GM12878 (cell line): ENCODE results near the gene UBE2O. TPM values are rescaled to one million over a fixed set of nuclear protein-coding genes. Genes with fewer than 3 reads are reported as not detected.

Experiments used
- ATAC-seq: fragments of 200-7000 bp; cut with Tn5 transposase; 3 replicates; pipeline ENCODE4 v1.9.1; 2020; ENCODE audit warnings: mild to moderate bottlenecking, moderate library complexity
- BruUV-seq: library from RNA; stranded (reverse); fragments of 400-500 nt; replicated peaks from 2 replicates; lab custom pipeline; 2021; lab: Mats Ljungman, UMichigan
- CTCF ChIA-PET: fragments of 300-600 bp; sonication (Branson Sonifier 250); formaldehyde crosslinking; extraction: SDS; loops from one replicate; lab custom pipeline; 2021; ENCODE audit warnings: inconsistent platforms; lab: Yijun Ruan, JAX
- POLR2A ChIA-PET: fragments of 350-600 bp; formaldehyde crosslinking; extraction: SDS; loops from one replicate; lab custom pipeline; 2021; ENCODE audit warnings: inconsistent platforms; lab: Charles Lee
- RAD21 ChIA-PET: fragments of 300-600 bp; sonication (Branson Sonifier 250); formaldehyde crosslinking; loops from one replicate; lab custom pipeline; 2023; ENCODE audit warnings: antibody characterized with exemption; ENCODE audit not compliant: unreplicated experiment; lab: Charles Lee
- SMC1A ChIA-PET: fragments of 300-600 bp; sonication (Branson Sonifier 250); formaldehyde crosslinking; loops from one replicate; lab custom pipeline; 2023; ENCODE audit not compliant: unreplicated experiment, uncharacterized antibody; lab: Charles Lee
- DNase-seq: peaks from one replicate; pipeline ENCODE4 v3.0.0-alpha.2; 2011; ENCODE audit warnings: low read depth, low spot score
- FAIRE-seq: peaks from 3 replicates; lab custom pipeline; 2011; peaks lifted over from hg19 to GRCh38; lab: Jason Lieb, UNC
- H2AFZ ChIP-seq: 2 replicates; pipeline ENCODE4 v1.6.0; 2011; ENCODE audit warnings: low read depth, low read length, control low read depth; ENCODE audit not compliant: control insufficient read depth
- H3K27ac ChIP-seq: 2 replicates; pipeline ENCODE4 v1.5.1; 2011; ENCODE audit warnings: control low read depth; ENCODE audit not compliant: control insufficient read depth, insufficient read depth
- H3K27me3 ChIP-seq, 2 experiments: replicated peaks in 1 of 2; 2 replicates each; pipeline versions ENCODE4 v1.6.0 to v1.6.1; 2011; ENCODE audit warnings: low read length in 1 of 2; ENCODE audit not compliant: control insufficient read depth in 2 of 2, insufficient read depth in 2 of 2
- H3K36me3 ChIP-seq, 2 experiments: 2 replicates each; pipeline ENCODE4 v1.5.1; 2011; ENCODE audit warnings: low read length in 1 of 2; ENCODE audit not compliant: control insufficient read depth in 2 of 2, insufficient read depth in 2 of 2
- H3K4me1 ChIP-seq: 2 replicates; pipeline ENCODE4 v1.6.1; 2011; ENCODE audit warnings: mild to moderate bottlenecking, low read length, moderate library complexity, mixed read lengths; ENCODE audit not compliant: control insufficient read depth, insufficient read depth
- H3K4me2 ChIP-seq: 2 replicates; pipeline ENCODE4 v1.6.0; 2011; ENCODE audit warnings: control low read depth; ENCODE audit not compliant: control insufficient read depth, insufficient read depth
- H3K4me3 ChIP-seq: fragments of 200-600 bp; sonication (generic); 2 replicates; pipeline ENCODE4 v1.5.1; 2016
- H3K79me2 ChIP-seq: 2 replicates; pipeline ENCODE4 v1.6.0; 2011; ENCODE audit warnings: low read length; ENCODE audit not compliant: control insufficient read depth, insufficient read depth
- H3K9ac ChIP-seq: 2 replicates; pipeline ENCODE4 v1.8.0; 2011; ENCODE audit warnings: low read length, control low read depth, mixed read lengths; ENCODE audit not compliant: control insufficient read depth, insufficient read depth
- H3K9me3 ChIP-seq: replicated peaks from 3 replicates; pipeline ENCODE4 v1.5.1; 2011; ENCODE audit warnings: mild to moderate bottlenecking, low read length; ENCODE audit not compliant: control insufficient read depth, insufficient read depth
- H4K20me1 ChIP-seq: 2 replicates; pipeline ENCODE4 v1.6.0; 2011; ENCODE audit not compliant: control insufficient read depth, insufficient read depth
- BHLHE40 ChIP-seq, 2 experiments: fragments of 450-650 bp in 1 of 2; IDR thresholded peaks; 2 replicates each; pipeline ENCODE4 v1.6.1; 2011 to 2017; ENCODE audit warnings: low read depth in 2 of 2, borderline replicate concordance in 1 of 2, improper control_type of control experiment in 1 of 2, low read length in 1 of 2, mild to moderate bottlenecking in 1 of 2
- CEBPB ChIP-seq, 2 experiments: fragments of 150-350 bp in 1 of 2; IDR thresholded peaks; 2 replicates each; pipeline ENCODE4 v1.6.1; 2012 to 2014; ENCODE audit warnings: low read depth in 2 of 2, low read length in 2 of 2, borderline replicate concordance in 1 of 2, inconsistent platforms in 1 of 2
- CTCF ChIP-seq, 3 experiments: IDR thresholded peaks in 2 of 3; conservative IDR thresholded peaks in 1 of 3; 2 replicates each; pipeline ENCODE4 v1.5.1; 2011; ENCODE audit warnings: low read depth in 3 of 3, low read length in 3 of 3, mild to moderate bottlenecking in 3 of 3, control low read depth in 2 of 3, moderate library complexity in 2 of 3, inconsistent platforms in 1 of 3, mixed read lengths in 1 of 3; ENCODE audit not compliant: control insufficient read depth in 2 of 3, insufficient read depth in 1 of 3; ENCODE audit errors: extremely low read depth in 1 of 3
- HCFC1 ChIP-seq: fragments of 150-350 bp; IDR thresholded peaks from 2 replicates; pipeline ENCODE4 v1.6.1; 2014; ENCODE audit warnings: low read length
- IKZF2 ChIP-seq, 2 experiments: fragments of 450-650 bp; IDR thresholded peaks; 2 replicates each; pipeline ENCODE4 v1.6.1; 2017; ENCODE audit warnings: mild to moderate bottlenecking in 2 of 2, moderate library complexity in 2 of 2
- MEF2A ChIP-seq: IDR thresholded peaks from 2 replicates; pipeline ENCODE4 v1.6.1; 2011; ENCODE audit warnings: low read depth, mild to moderate bottlenecking, low read length, moderate library complexity; ENCODE audit not compliant: insufficient read depth
- PAX8 ChIP-seq: fragments of 450-650 bp; IDR thresholded peaks from 2 replicates; pipeline ENCODE4 v1.6.1; 2017; ENCODE audit warnings: mild to moderate bottlenecking, moderate library complexity
- POLR2AphosphoS5 ChIP-seq: IDR thresholded peaks from 2 replicates; pipeline ENCODE4 v1.6.1; 2011; ENCODE audit warnings: mild to moderate bottlenecking, low read length, inconsistent platforms
- SMARCA5 ChIP-seq: fragments of 450-650 bp; IDR thresholded peaks from 2 replicates; pipeline ENCODE4 v1.6.1; 2017; ENCODE audit warnings: mild to moderate bottlenecking
- SUZ12 ChIP-seq: fragments of 200-600 bp; sonication (generic); IDR thresholded peaks from one replicate; pipeline ENCODE4 v1.6.1; 2018; ENCODE audit warnings: antibody characterized with exemption, mild to moderate bottlenecking; ENCODE audit not compliant: unreplicated experiment
- USF2 ChIP-seq: IDR thresholded peaks from 2 replicates; pipeline ENCODE4 v1.6.1; 2011; ENCODE audit warnings: low read depth, low read length, improper control_type of control experiment, borderline replicate concordance
- ZNF217 ChIP-seq: fragments of 450-650 bp; IDR thresholded peaks from 2 replicates; pipeline ENCODE4 v1.6.1; 2017; ENCODE audit warnings: antibody characterized with exemption, mild to moderate bottlenecking
- WGBS: methylation state at CpG from one replicate; pipeline ENCODE4 v1.1.6; 2016; ENCODE audit warnings: low lambda C conversion rate; ENCODE audit not compliant: insufficient replicate concordance, insufficient coverage; ENCODE audit errors: missing lambda C conversion rate; 5-methylcytosine and 5-hydroxymethylcytosine counted together
- in situ Hi-C: fragments of 300-500 bp; cut with MboI; formaldehyde crosslinking; loops from 9 replicates; pipeline ENCODE4 v1.14.3; 2018; ENCODE audit warnings: mixed read lengths
- intact Hi-C: fragments of 100-400 bp; cut with micrococcal nuclease; formaldehyde crosslinking; loops from one replicate; pipeline ENCODE4 v1.14.2; 2022; ENCODE audit not compliant: unreplicated experiment
- polyA plus RNA-seq, 11 experiments: library from polyadenylated mRNA; depleted of rRNA in 4 of 11; unstranded in 6 of 11; stranded (reverse) in 5 of 11; fragments of >200 nt; fragmentation: Nextera tagmentation in 4 of 11; fragmentation: Illumina TruSeq in 1 of 11; extraction: Ambion mirVana in 4 of 11; extraction: Trizol in 1 of 11; gene quantifications; 1 replicate in 1 of 11; 2 replicates in 10 of 11; pipeline versions ENCODE4 v1.2.1 to v1.2.3, GENCODE V29; 2011 to 2016; ENCODE audit warnings: inconsistent platforms in 2 of 11, missing spikeins in 2 of 11, low read depth in 1 of 11
- total RNA-seq, 4 experiments: library from RNA; depleted of rRNA in 3 of 4; stranded (reverse); fragments of >200 nt in 3 of 4; fragmentation: Illumina TruSeq in 1 of 4; extraction: Trizol in 1 of 4; gene quantifications; 2 replicates each; pipeline versions ENCODE4 v1.2.1 to v1.2.3, GENCODE V29; 2013 to 2021
- TF ChIP-seq, protein P1 (sequence below): fragments of 450-650 bp; IDR thresholded peaks from 2 replicates; pipeline ENCODE4 v1.6.1; 2017; ENCODE audit warnings: mild to moderate bottlenecking
- TF ChIP-seq, protein P2 (sequence below): IDR thresholded peaks from 2 replicates; pipeline ENCODE4 v1.6.1; 2011; ENCODE audit warnings: mild to moderate bottlenecking, low read depth, low read length, moderate library complexity; ENCODE audit not compliant: insufficient replicate concordance

The UBE2O gene
- total and polyA plus RNA-seq, 10 of the 15 experiments (the other 5 are each of a cell fraction or from before 2014, with no cell fraction given), result 2.1 to 39.0 (median 14.1) TPM

DNA sequence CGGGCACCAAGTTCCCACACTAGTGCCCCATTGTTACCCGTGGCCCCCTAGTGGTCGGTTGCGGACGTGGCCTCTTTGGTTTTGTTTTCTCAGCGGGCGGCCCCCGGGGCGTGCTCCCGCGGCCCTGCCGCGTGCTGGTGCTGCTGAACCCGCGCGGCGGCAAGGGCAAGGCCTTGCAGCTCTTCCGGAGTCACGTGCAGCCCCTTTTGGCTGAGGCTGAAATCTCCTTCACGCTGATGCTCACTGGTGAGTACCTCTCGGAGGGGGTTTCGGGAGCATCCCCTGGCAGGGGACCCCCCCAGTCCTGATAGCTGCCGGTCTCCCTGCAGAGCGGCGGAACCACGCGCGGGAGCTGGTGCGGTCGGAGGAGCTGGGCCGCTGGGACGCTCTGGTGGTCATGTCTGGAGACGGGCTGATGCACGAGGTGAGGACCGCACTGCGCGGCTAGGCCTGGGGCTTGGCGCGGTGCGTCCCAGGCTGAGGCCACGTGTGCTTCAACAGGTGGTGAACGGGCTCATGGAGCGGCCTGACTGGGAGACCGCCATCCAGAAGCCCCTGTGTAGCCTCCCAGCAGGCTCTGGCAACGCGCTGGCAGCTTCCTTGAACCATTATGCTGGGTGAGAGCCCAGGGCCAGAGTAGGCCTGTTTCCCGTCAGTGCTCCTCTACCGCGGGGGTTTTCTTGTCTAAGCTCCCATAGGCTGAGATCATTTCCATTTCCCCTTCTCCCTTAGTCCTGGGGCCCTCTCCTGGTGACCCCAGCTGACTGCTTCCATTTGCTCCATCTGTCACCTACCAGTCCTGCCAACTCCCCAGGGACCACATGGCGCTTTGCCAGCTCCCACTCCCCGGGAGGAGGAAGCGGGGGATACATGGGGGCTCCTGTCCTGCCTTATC lies 66.8 kb downstream of the UBE2O start:
- Histone ChIP-seq H3K4me3 (peak overlapping the region; percentile 75; the same call in 1 of the 2 replicates), H3K9me3 (no peaks in the 10 kb centered on the region), H3K79me2 (no peaks in the 10 kb centered on the region), H3K4me1 (peaks cover 24% of the 10 kb centered on the region), H3K9ac (no peak overlapping the region; the same call in 1 of the 2 replicates), H4K20me1 (no peaks in the 10 kb centered on the region), H2AFZ (peak overlapping the region; percentile 75), H3K27ac (no peak overlapping the region), H3K36me3 (peaks cover 0 to 4% of the 10 kb centered on the region in 2 experiments; a peak in 3 of 4 replicates), H3K4me2 (peak overlapping the region; percentile 99), H3K27me3 (peaks cover 2 to 6% of the 10 kb centered on the region in 2 experiments; a peak in 2 of 4 replicates)
- in situ Hi-C loops, result no loop called here
- BruUV-seq, result no TSS peak
- ChIA-PET SMC1A (interaction anchor here (0.8 to 2.2 kb wide), 6 partner anchors 11 to 87 kb away, joined by 3 to 10 read pairs (median 4); partner anchors contain the start of gene PRPSAP1), CTCF (interaction anchor here (0.6 to 4.2 kb wide), 21 partner anchors 10 to 518 kb away, joined by 3 to 46 read pairs (median 4); partner anchors contain the start of gene PRPSAP1), POLR2A (interaction anchor here (0.5 to 2.2 kb wide), 2 partner anchors 15 to 33 kb away, joined by 4 to 9 read pairs; partner anchors contain the start of gene PRPSAP1), RAD21 (interaction anchor here (0.9 to 2.5 kb wide), 6 partner anchors 12 to 83 kb away, joined by 3 to 9 read pairs (median 4); partner anchors contain the start of gene PRPSAP1)
- DNase-seq (no peak), ATAC-seq (peak; percentile 73), FAIRE-seq (peak; percentile 74)
- WGBS, result 57% methylated on average over 52 of the region's 52 CpGs
- intact Hi-C loops, result loop anchor here (2.0 to 10.0 kb wide), 2 partner anchors 33 to 261 kb away; partner anchors contain the start of gene PRPSAP1
- TF ChIP-seq SUZ12 (no peak), MEF2A (no peak), USF2 (no peak; the same call in 1 of the 2 replicates), SMARCA5 (0 out of 2 replicates have a peak, but pooled peaks have one; percentile 47), HCFC1 (no peak), BHLHE40 (IDR thresholded peaks at IDR 0.05; ENCODE audit: borderline replicate concordance in 1 of 2, low read depth in 2 of 2, low read length in 1 of 2) (peak; percentile 87 to 92), ZNF217 (no peak), CEBPB (IDR thresholded peaks at IDR 0.05; ENCODE audit: borderline replicate concordance in 1 of 2, low read depth in 2 of 2, low read length in 2 of 2) (no peak), IKZF2 (IDR thresholded peaks at IDR 0.05) (peak in 1 of 2 experiments; percentile 27; a peak in 1 of 4 replicates), PAX8 (no peak), POLR2AphosphoS5 (no peak), CTCF (IDR thresholded peaks at IDR 0.05 in 2 of 3, conservative IDR thresholded peaks at IDR 0.05 in 1 of 3; ENCODE audit: control insufficient read depth in 2 of 3, extremely low read depth in 1 of 3, insufficient read depth in 1 of 3, low read depth in 3 of 3, low read length in 3 of 3) (peak; percentile 80 to 95 (median 92))
- TF ChIP-seq, protein P1, sequence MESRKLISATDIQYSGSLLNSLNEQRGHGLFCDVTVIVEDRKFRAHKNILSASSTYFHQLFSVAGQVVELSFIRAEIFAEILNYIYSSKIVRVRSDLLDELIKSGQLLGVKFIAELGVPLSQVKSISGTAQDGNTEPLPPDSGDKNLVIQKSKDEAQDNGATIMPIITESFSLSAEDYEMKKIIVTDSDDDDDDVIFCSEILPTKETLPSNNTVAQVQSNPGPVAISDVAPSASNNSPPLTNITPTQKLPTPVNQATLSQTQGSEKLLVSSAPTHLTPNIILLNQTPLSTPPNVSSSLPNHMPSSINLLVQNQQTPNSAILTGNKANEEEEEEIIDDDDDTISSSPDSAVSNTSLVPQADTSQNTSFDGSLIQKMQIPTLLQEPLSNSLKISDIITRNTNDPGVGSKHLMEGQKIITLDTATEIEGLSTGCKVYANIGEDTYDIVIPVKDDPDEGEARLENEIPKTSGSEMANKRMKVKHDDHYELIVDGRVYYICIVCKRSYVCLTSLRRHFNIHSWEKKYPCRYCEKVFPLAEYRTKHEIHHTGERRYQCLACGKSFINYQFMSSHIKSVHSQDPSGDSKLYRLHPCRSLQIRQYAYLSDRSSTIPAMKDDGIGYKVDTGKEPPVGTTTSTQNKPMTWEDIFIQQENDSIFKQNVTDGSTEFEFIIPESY, result 0 out of 2 replicates have a peak, but pooled peaks have one; percentile 16
- TF ChIP-seq, protein P2, sequence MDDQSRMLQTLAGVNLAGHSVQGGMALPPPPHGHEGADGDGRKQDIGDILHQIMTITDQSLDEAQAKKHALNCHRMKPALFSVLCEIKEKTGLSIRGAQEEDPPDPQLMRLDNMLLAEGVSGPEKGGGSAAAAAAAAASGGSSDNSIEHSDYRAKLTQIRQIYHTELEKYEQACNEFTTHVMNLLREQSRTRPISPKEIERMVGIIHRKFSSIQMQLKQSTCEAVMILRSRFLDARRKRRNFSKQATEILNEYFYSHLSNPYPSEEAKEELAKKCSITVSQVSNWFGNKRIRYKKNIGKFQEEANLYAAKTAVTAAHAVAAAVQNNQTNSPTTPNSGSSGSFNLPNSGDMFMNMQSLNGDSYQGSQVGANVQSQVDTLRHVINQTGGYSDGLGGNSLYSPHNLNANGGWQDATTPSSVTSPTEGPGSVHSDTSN, result no peak
